GM04504 (cell line): ENCODE measurements around the gene C11orf68.

ENCODE experiments used
- DNase-seq: peaks from one replicate; pipeline ENCODE4 v3.0.0-alpha.2; 2012; ENCODE audit warnings: low read depth

Gene C11orf68

GRCh38 chr11:65944191-65944590, 25.3 kb upstream of the C11orf68 start:
- DNase-seq = no peak

GRCh38 chr11:65942531-65942930, 23.7 kb upstream of the C11orf68 start:
- no peak for DNase-seq

GRCh38 chr11:65941720-65942310, 23.0 kb upstream of the C11orf68 start:
- no peak for DNase-seq

DNA sequence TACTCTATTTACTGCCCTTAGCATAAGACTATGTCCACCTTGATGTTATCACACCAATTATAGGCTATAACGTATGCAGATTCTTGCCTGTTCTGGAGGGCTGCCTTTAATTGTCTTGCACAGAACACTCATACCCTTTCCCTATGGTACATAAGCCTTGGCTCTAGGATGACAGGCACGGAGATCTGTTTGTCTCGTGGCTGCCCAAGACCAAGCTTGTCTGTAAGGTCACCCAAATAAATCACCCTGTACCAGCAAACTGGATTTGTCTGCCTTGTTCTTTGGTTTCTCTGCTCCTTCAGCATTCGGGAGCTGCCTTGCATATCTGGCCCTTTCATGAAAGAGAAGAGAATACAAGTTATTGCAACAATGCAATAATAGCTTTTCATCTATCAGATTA, 18.9 kb upstream of the C11orf68 start:
- DNase-seq = no peak

GRCh38 chr11:65934014-65934413, 15.2 kb upstream of the C11orf68 start:
- DNase-seq = no peak

GRCh38 chr11:65932558-65932919, 13.7 kb upstream of the C11orf68 start:
- no peak for DNase-seq

DNA sequence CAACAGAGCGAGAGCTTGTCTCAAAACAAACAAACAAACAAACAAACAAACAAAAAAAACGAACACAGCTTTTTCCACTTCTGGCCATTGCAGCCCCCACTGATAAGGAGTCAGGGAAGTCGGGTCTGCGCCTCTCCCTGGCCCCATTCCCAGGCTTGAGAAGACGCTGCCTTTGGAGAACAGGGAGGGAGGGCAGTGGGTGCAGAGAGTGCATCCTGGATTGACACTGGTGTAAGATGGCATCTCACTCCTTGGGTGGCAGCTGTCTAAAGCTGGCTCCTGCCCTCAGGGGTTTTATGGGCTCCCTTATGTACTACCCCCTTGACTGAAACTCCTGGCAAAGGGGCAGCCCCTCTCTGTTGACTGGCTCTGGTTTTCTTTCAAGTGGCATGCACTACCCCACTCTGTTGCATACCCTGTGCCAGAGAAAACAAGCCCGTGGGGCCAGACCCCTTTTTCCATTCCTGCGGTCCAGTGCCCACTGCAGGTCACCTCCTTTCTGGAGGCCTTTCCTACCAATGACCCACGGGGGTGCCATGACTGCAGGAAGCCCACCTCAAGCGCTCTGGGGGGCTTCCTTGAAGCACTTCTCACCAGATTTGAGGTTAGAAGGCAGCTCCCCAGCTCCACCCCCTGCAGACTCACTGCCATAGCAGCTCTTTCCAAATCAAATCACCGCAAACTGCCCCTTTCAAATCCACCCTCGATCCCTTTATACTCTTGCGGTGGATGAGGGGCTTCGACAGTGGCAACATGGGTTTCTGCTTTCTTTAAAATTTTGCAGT, 13.1 kb upstream of the C11orf68 start:
- no peak for DNase-seq

GRCh38 chr11:65928667-65929066, 9.8 kb upstream of the C11orf68 start:
- DNase-seq = no peak

DNA sequence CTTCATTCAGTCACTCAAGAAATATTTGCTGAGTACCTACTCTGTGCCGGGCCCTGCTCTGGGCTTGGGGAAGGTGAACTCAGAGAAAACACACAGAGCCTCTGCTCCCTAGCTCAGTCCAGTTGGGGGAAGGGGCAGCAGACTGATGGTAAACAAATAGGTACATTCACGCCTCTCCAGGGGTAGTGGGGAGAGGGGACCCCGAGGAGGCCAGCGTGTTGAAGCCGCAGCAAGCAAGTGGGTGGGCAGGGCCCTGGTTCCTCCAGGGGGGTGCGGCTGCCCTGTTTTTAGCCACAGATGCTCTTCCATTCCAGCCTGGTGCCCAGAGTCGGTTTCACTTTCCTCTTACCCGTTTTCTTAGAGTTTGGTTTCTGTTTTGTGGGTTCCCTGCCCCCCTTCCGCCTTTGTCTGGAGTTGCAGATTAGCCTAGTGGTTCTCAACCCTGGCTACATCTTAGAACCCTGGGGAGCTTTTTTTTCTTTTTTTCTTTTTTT, 9.1 kb upstream of the C11orf68 start:
- DNase-seq = no peak

DNA sequence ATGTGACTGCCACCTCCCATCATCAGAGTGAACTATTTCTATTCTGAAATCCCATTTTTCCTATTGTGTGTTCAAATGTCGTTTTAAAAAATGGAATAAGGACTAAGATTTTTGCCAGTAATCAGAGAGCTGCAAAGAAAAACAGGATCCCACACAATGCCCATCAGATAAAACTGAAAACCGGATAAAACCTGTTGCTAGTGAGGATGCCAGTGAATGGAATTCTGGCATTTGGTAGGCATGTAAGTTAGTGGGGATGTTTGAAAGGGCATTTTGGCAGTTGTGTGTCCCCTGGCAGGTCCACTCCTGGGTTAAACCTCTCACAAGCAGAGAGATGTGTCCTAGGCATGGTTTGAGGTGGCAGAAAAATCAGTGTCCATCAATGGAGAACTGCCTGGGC, 6.5 kb upstream of the C11orf68 start:
- DNase-seq = no peak

DNA sequence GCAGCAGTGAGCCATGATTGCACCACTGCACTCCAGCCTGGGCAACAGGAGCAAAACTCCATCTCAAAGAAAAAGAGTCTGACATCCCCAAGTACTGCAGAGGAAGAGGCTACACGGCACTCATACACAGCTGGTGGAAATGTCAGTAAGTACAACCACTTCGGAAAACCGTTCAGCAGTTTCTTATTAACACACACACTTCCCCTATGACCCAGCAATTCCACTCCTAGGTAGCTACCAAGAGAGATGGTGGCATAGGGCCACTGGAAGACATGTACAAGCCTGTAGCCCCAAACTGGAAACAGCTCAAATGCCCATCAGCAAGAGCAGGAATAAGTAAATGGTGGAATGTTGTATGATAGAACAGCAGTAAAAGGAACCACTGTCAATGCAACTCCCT, 3.7 kb upstream of the C11orf68 start:
- DNase-seq = no peak

GRCh38 chr11:65921876-65922275, 3.0 kb upstream of the C11orf68 start:
- no peak for DNase-seq

DNA sequence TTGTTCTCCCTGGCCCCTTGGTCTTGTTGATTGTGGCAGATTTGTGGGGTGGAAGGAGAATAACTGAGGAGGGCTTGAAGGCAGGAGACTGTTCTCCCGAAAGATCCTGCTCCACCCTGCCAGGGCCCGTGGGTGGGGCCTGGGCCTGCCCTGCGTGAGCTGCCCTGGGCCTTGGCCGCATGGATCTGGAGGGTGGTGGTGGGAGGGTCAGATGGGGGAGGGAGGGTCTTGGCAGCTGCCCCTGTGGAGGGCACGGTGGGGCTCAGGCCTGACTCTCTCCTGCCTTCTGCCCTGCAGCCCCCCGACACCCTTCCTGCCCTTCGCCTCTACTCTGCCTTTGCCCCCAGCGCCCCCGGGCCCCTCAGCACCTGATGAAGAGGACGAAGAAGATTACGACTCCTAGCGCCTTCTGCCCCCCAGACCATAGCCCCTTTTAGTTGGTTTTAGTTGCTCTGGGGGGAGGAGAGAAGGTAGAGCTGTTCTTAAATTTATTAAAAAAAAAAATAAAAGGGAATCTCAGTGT, 2.2 kb upstream of the C11orf68 start:
- no peak for DNase-seq

DNA sequence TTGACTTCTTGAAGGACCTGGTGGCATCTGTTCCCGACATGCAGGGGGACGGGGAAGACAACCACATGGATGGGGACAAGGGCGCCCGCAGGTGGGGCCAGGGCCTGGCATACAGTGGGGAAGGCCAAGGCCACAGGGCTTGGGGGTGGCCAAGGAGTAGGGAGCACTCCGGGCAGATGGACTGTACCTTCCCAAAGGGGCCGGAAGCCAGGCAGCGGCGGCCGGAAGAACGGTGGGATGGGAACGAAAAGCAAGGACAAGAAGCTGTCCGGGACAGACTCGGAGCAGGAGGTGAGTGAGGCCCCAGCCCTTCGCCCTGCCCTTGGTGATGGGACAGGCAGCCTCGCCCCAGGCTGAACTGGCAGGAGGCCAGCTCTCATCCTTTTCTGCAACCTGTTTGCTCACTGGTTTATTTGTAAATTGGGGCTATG, 1.5 kb upstream of the C11orf68 start:
- DNase-seq = no peak

- no peak for DNase-seq
These were observed 910 bp upstream of the C11orf68 start for GRCh38 chr11:65919573-65920371.

DNA sequence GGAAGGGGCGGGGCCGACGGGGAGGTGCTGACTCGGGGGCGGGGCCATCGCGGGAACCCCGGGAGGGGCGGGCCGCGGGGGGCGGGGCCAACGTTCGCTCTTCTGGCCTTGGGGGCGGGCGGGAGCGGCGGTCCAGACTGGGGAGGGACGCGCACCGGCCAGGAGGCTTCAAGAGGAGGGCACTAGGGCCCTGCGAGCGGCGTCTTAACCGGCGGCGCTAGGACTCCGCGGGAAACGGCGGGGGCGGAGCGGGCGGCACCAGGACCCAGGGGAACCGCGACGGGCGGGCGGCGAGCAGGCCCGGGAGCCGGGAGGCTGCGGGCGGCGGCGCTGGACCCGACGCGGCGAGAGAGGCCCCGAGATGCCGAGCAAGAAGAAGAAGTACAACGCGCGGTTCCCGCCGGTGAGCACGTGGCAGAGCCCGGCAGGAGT, 295 bp upstream of the C11orf68 start, which contains the start of gene DRAP1:
TSS of gene DRAP1 (plus strand) at position 286 of the 432 bp plus-strand sequence. CDS start at position 362, 76 bp downstream.
- DNase-seq = peak; percentile 96

DNA sequence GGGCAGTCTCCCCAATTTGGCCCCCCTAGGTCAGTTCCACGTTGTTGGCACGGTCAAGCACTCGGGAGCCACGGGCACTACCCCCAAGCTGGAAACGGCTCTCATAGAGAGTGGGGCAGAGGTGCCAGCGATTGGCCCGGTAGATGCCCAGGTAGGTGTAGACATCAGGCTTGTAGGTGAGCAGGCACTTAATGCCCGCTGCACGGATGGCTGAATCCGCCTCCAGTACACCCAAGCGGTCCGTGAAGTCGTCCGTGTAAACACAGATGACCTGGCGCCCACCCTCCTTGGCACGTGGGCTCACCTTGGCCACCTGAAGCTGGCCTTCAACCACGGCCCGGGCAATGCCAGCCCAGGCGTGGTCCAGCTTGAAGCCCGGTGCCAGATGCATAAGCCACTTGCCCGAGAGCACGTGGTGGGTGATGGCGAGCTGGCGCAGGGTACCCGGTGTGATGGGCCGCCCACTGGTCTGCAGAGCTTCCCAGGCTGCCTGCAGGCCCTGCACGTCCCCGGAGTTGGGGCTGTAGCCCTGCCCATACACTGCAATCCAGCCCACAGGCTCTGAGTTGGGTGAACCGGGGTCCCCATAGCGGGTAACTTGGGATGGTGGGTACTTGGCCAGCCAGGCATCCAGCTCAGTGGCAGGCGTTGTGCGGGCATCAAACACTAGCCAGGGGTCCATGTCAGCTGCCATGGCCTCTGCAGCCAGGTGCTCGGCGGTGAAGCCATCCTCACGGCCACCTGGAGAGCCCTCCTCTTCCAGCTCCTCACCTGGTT, 1.2 kb downstream of the C11orf68 start:
- DNase-seq = no peak

GRCh38 chr11:65917077-65917433, 1.8 kb downstream of the C11orf68 start:
- DNase-seq = no peak

GRCh38 chr11:65916391-65916790, 2.5 kb downstream of the C11orf68 start:
- no peak for DNase-seq

GRCh38 chr11:65915821-65916251, 3.0 kb downstream of the C11orf68 start:
- peak; percentile 98 for DNase-seq

DNA sequence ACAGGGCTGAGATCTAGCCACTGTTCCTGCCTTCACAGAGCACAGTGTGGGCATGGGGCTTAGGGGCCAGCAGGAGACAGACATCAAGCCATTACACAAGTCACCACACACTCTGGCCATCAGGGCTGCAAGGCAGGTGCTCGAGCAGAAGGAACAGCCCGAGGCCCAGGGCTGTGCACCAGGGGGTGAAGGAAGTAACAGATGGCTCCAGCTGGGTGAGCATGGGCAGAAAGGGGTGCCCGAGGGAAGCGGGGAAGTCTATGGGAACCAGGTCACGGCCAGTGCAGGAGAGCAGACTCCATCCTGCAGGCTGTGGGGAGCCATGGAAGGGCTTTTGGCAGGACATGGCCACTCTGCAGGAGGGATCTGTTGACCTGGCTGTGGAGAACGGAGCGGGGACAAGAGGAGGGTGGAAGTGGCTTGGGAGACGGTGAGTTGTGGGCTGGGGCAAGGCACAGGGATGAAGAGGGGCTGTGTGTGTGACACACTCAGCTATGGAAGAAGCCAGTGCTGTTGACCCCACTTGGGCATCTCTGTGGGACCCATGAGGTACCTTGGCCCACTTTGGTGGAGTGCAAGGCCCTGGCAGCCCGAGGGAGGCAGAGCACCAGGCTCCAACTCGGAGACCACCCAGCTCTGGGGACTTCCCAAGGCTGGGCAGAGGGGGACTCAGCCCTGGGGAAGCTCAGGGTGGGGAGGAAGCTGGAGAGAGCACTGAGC, 3.6 kb downstream of the C11orf68 start:
- no peak for DNase-seq
